IPS-20b (cell line): ENCODE data around the gene PTOV1.

ENCODE experiments used
- H3K27ac ChIP-seq: one replicate; pipeline ENCODE4 v1.5.1; 2013; ENCODE audit warnings: low read length
- H3K27me3 ChIP-seq: 2 replicates; pipeline ENCODE4 v1.6.1; 2013; ENCODE audit warnings: mild to moderate bottlenecking, low read length, inconsistent platforms; ENCODE audit not compliant: insufficient read depth
- H3K36me3 ChIP-seq: 2 replicates; pipeline ENCODE4 v1.6.1; 2013; ENCODE audit warnings: low read depth, mild to moderate bottlenecking, inconsistent platforms, low read length, moderate library complexity; ENCODE audit not compliant: insufficient read depth
- H3K4me1 ChIP-seq: 2 replicates; pipeline ENCODE4 v1.6.1; 2013; ENCODE audit warnings: mild to moderate bottlenecking, control low read depth, inconsistent platforms, low read length, moderate library complexity; ENCODE audit not compliant: insufficient read depth
- H3K4me3 ChIP-seq: 2 replicates; pipeline ENCODE4 v1.5.1; 2013; ENCODE audit warnings: mild to moderate bottlenecking, low read length, inconsistent platforms
- H3K9ac ChIP-seq: 2 replicates; pipeline ENCODE4 v1.6.1; 2013; ENCODE audit warnings: low read depth, mild to moderate bottlenecking, inconsistent platforms, low read length, moderate library complexity
- H3K9me3 ChIP-seq: 2 replicates; pipeline ENCODE4 v1.6.1; 2013; ENCODE audit warnings: mild to moderate bottlenecking, low read depth, low read length, inconsistent platforms; ENCODE audit not compliant: insufficient read depth

Gene PTOV1

DNA sequence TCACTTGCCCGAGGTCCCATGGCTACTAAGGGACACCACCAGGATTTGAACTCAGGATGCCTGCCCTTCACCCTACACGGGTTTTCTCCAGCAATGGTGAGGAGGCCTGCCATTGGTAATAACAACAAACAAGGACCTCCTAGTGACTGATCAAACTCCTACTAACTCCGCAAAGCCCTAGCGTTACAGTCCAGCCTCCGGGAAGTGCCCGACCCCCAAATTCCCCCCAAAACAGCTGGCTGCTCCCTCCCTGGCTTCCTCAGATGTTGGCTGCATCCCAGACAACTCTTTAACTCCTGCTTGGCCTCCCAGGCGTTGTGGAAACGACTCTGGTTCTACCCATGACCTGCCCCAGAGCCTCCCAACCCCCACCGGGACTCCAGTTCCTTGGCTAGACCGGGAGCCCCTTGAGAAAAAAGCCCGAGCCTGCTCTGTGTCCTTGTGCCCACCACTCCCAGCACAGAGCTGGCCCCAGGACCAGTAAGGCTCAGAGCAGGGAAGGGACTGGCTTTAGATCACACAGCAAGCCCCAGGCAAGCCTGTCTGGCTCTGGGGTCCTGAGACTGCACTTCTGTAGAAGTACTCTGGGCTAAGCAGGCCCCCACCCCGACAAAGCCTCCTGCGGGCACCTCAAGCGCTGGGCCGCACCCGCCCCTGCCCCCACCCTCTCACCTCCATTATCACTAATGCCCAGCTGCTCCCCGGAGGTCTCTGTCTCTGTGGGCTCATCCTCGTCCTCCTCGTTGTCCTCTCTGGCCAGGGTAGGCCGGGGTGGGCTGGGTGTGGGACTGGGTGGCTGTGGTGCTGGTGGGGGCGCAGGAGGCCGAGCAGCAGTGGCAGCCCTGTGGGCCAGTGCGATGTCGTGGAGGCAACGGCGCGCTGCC is 21.5 kb downstream of the PTOV1 start:
- Histone ChIP-seq H3K27ac (no peak overlapping the region), H3K9ac (no peak overlapping the region), H3K36me3 (peaks cover 5% of the 10 kb centered on the region; the same call in 1 of the 2 replicates), H3K27me3 (no peaks in the 10 kb centered on the region), H3K4me3 (no peak overlapping the region), H3K4me1 (no peaks in the 10 kb centered on the region; the same call in 1 of the 2 replicates), H3K9me3 (no peaks in the 10 kb centered on the region)

GRCh38 chr19:49873129-49873521 is 22.2 kb downstream of the PTOV1 start:
- Histone ChIP-seq H3K9me3 (no peaks in the 10 kb centered on the region), H3K27ac (no peak overlapping the region), H3K36me3 (peaks cover 5% of the 10 kb centered on the region; the same call in 1 of the 2 replicates), H3K4me3 (no peak overlapping the region), H3K27me3 (no peaks in the 10 kb centered on the region), H3K9ac (no peak overlapping the region), H3K4me1 (no peaks in the 10 kb centered on the region; the same call in 1 of the 2 replicates)

GRCh38 chr19:49873834-49874233 is 22.9 kb downstream of the PTOV1 start:
- Histone ChIP-seq H3K36me3 (peaks cover 9% of the 10 kb centered on the region; the same call in 1 of the 2 replicates), H3K9me3 (no peaks in the 10 kb centered on the region), H3K9ac (no peak overlapping the region), H3K4me3 (no peak overlapping the region), H3K4me1 (peaks cover 4% of the 10 kb centered on the region; the same call in 1 of the 2 replicates), H3K27ac (no peak overlapping the region), H3K27me3 (no peaks in the 10 kb centered on the region)

GRCh38 chr19:49874503-49875157 is 23.7 kb downstream of the PTOV1 start:
- no peak overlapping the region for H3K4me3 ChIP-seq

DNA sequence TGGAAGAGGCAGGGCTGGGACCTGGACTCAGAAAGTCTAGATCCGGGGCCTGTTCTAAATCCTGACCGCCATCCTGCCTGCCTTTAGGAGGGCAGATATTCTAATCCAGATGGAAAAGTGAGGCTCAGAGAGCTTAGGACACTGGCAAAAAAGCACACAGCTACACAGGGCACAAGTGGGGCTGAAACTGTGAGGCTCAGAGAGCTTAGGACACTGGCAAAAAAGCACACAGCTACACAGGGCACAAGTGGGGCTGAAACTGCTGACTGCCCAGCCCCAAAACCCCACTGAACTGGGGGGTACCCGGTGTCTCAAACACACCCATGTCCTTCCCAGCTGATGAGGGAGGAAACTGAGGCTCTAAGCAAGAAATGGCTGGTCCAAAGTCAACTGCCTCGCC is 24.2 kb downstream of the PTOV1 start:
- Histone ChIP-seq H3K9ac (peak overlapping the region; percentile 98), H3K36me3 (peaks cover 20% of the 10 kb centered on the region), H3K9me3 (no peaks in the 10 kb centered on the region), H3K4me1 (peaks cover 6% of the 10 kb centered on the region; the same call in 1 of the 2 replicates), H3K27ac (peak overlapping the region; percentile 98), H3K27me3 (no peaks in the 10 kb centered on the region), H3K4me3 (peak overlapping the region; percentile 89)

More at GRCh38 chr19:49874503-49875157, 23.7 kb downstream of the PTOV1 start:
- Histone ChIP-seq H3K36me3 (peaks cover 17% of the 10 kb centered on the region), H3K27me3 (no peaks in the 10 kb centered on the region), H3K27ac (no peak overlapping the region), H3K9me3 (no peaks in the 10 kb centered on the region), H3K4me1 (peaks cover 6% of the 10 kb centered on the region; the same call in 1 of the 2 replicates), H3K9ac (peak overlapping the region; percentile 98; the same call in 1 of the 2 replicates)

- peaks cover 25% of the 10 kb centered on the region for H3K36me3 ChIP-seq
Measured at GRCh38 chr19:49875857-49876421, 25.0 kb downstream of the PTOV1 start.

DNA sequence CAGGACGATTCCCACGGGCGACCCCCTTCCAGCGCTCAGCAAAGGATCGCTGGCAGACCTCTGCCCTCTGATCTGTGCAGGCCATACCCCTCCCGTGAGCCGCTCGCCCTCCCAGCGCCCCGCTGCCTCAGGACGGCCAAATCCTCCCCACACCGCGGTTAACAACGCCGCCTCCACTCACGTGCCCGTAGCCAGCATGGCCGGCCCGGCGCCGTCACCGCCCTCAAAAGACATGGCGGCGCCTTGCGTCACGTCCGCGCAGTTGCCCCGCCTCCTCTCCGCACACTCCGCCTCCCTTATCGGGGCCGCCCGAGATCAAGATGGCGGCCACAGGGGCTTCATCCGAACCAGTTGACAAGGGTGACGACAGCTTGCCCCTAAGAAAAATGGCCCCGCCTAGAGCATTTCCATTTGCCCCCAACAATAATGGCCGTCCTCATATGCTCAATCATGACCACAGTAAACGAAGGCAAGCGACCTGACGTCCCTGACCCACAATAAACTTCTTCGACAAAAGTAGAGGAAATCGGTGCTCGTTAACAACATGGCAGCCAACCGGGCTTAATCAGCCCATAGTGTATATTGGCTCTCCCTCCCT is 25.6 kb downstream of the PTOV1 start:
- peak overlapping the region; percentile 89 for H3K4me3 ChIP-seq
- H3K9ac ChIP-seq: peak overlapping the region; percentile 98
- no peaks in the 10 kb centered on the region for H3K9me3 ChIP-seq
- peaks cover 28% of the 10 kb centered on the region for H3K36me3 ChIP-seq
- H3K27me3 ChIP-seq: no peaks in the 10 kb centered on the region
- H3K4me1 ChIP-seq: peaks cover 6% of the 10 kb centered on the region; the same call in 1 of the 2 replicates
- H3K27ac ChIP-seq: peak overlapping the region; percentile 100

More at GRCh38 chr19:49875857-49876421, 25.0 kb downstream of the PTOV1 start:
- peak overlapping the region; percentile 98 for H3K9ac ChIP-seq
- peak overlapping the region; percentile 98 for H3K27ac ChIP-seq
- H3K27me3 ChIP-seq: no peaks in the 10 kb centered on the region
- peak overlapping the region; percentile 89 for H3K4me3 ChIP-seq
- H3K9me3 ChIP-seq: no peaks in the 10 kb centered on the region
- peaks cover 6% of the 10 kb centered on the region; the same call in 1 of the 2 replicates for H3K4me1 ChIP-seq

DNA sequence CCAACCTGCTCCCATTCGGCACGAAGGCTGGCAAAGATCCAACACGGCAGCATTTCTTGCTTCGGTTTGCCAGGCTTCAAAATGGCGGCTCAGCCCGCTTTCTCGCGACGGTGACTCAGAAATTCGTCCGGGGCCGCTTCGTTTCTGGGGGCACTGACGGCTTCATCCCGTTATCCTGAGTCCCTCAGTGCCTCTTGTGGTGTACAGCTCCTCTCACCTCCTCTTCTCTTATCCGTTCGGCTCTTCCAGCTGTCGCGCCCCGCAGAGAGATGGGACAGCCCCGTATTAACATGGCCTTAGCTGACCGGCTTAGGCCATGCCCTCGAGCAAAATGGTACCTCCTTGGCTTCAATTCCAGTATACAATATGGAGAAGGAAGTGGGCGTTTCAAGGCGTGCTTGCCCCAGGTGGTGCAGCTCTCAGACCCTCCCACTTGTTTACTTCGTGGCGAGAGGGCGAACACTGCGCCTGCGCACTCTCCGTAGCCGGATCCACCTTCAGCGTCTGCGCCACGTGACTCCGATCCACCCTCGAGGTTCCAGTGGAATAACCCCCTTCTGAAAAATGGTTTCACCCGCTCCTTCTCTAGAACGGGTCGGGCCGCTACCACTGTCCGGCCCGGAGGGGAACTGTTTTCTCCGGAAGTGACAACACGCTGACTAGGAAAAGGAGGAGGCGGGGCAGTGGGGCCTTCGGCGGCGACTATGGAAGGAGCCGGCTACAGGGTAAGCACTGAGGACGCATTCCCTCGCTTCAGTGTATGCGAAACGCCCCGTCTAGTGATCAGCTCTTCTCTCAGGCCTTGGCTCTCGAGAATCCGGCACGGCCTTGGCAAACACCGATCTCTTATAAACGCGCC is 26.3 kb downstream of the PTOV1 start, which contains the start of the genes AKT1S1 and TBC1D17:
TSS of gene AKT1S1 (minus strand) at position 336 of the 859 bp plus-strand sequence. CDS start 4,060 bp downstream, outside the sequence.
TSS of gene TBC1D17 (plus strand) at position 683 of the 859 bp plus-strand sequence. CDS start at position 705, 22 bp downstream.
- Histone ChIP-seq H3K9ac (peak within 1 kb of the TSS; percentile 98), H3K4me1 (peaks cover 6% of the 10 kb centered on the region; the same call in 1 of the 2 replicates), H3K36me3 (peaks cover 36% of the 10 kb centered on the region), H3K4me3 (peak within 1 kb of the TSS; percentile 89), H3K27ac (peak within 1 kb of the TSS; percentile 100), H3K9me3 (no peaks in the 10 kb centered on the region), H3K27me3 (no peaks in the 10 kb centered on the region)

- peaks cover 44% of the 10 kb centered on the region for H3K36me3 ChIP-seq
- peak overlapping the region; percentile 98 for H3K9ac ChIP-seq
- H3K27me3 ChIP-seq: no peaks in the 10 kb centered on the region
- no peaks in the 10 kb centered on the region for H3K9me3 ChIP-seq
- peaks cover 6% of the 10 kb centered on the region; the same call in 1 of the 2 replicates for H3K4me1 ChIP-seq
- peak overlapping the region; percentile 89 for H3K4me3 ChIP-seq
- peak overlapping the region; percentile 100 for H3K27ac ChIP-seq
Measured at GRCh38 chr19:49877879-49878743, 27.2 kb downstream of the PTOV1 start.

DNA sequence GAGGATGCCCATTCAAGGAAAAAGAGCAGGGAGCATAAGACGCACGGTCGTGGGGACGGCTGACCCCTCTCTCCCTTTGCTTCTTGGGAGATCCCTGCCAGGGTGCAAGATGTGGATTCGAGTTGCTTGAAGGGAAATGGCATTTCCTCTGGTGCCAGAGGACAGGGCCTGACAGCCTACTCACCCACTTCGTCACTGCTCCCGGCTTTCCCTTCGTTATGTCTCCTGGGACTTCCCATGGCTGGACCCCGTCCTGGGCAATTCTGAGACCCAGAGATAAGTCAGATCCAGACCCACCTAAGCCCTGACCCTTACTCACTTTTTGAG is 27.7 kb downstream of the PTOV1 start:
- Histone ChIP-seq H3K9ac (peak overlapping the region; percentile 98; the same call in 1 of the 2 replicates), H3K36me3 (peaks cover 50% of the 10 kb centered on the region), H3K9me3 (no peaks in the 10 kb centered on the region)

More for the DNA sequence above, 27.7 kb downstream of the PTOV1 start:
- peak overlapping the region; percentile 96 for H3K27ac ChIP-seq
- peaks cover 6% of the 10 kb centered on the region; the same call in 1 of the 2 replicates for H3K4me1 ChIP-seq
- no peaks in the 10 kb centered on the region for H3K27me3 ChIP-seq
- H3K4me3 ChIP-seq: peak overlapping the region; percentile 89
